Activated B cell treated with CpG ODN at 0.5 μM for 24 hours (primary cell): ENCODE data around the gene TMC1. TPM values are rescaled to one million over a fixed set of nuclear protein-coding genes. Genes with fewer than 3 reads are reported as not detected.

ENCODE experiments used
- ATAC-seq: fragments of 200-7000 bp; cut with Tn5 transposase; one replicate; pipeline ENCODE4 v1.10.0; 2021; ENCODE audit warnings: low read depth, mild to moderate bottlenecking, moderate library complexity
- CTCF ChIA-PET: fragments of 350-600 bp; sonication (Branson Sonifier 250); formaldehyde crosslinking; loops from one replicate; lab custom pipeline; 2021; ENCODE audit warnings: antibody characterized with exemption; lab: Charles Lee
- POLR2A ChIA-PET: fragments of 350-600 bp; sonication (Branson Sonifier 250); formaldehyde crosslinking; loops from one replicate; lab custom pipeline; 2021; ENCODE audit warnings: antibody characterized with exemption; lab: Charles Lee
- DNase-seq: peaks from one replicate; pipeline ENCODE4 v3.0.0; 2022
- H3K27ac Mint-ChIP-seq: one replicate; pipeline ENCODE4 v1.8.0; 2020; ENCODE audit warnings: mixed read lengths
- H3K27me3 Mint-ChIP-seq: one replicate; pipeline ENCODE4 v1.8.0; 2021; ENCODE audit warnings: mixed read lengths
- H3K36me3 Mint-ChIP-seq: one replicate; pipeline ENCODE4 v1.8.0; 2021; ENCODE audit warnings: low read depth, mixed read lengths
- H3K4me1 Mint-ChIP-seq: one replicate; pipeline ENCODE4 v1.8.0; 2021; ENCODE audit warnings: mixed read lengths
- H3K4me3 Mint-ChIP-seq: one replicate; pipeline ENCODE4 v1.8.0; 2020; ENCODE audit warnings: mild to moderate bottlenecking, mixed read lengths
- H3K9me3 Mint-ChIP-seq: one replicate; pipeline ENCODE4 v1.8.0; 2020; ENCODE audit warnings: mixed read lengths
- CTCF ChIP-seq: fragments of 200-600 bp; IDR thresholded peaks from one replicate; pipeline ENCODE4 v1.8.0; 2022; ENCODE audit warnings: antibody characterized with exemption, mild to moderate bottlenecking
- intact Hi-C: fragments of 100-400 bp; cut with micrococcal nuclease; formaldehyde crosslinking; loops from one replicate; pipeline ENCODE4 v1.15.1; 2024
- total RNA-seq: library from RNA; stranded (reverse); gene quantifications from 2 replicates; pipeline ENCODE4 v1.2.3, GENCODE V29; 2022

Gene TMC1
- total RNA-seq, 1 donor from 2014 or later = not detected

GRCh38 chr9:72789885-72790284 lies 268.5 kb downstream of the TMC1 start:
- CTCF ChIA-PET = no interaction called here

GRCh38 chr9:72790989-72791388 lies 269.6 kb downstream of the TMC1 start:
- Mint-ChIP-seq H3K9me3 (peaks cover 10% of the 10 kb centered on the region), H3K27ac (no peak overlapping the region), H3K36me3 (no peaks in the 10 kb centered on the region), H3K27me3 (no peaks in the 10 kb centered on the region), H3K4me3 (no peak overlapping the region), H3K4me1 (no peaks in the 10 kb centered on the region)
- intact Hi-C loops = no loop called here
- no peak for TF ChIP-seq CTCF
- ChIA-PET POLR2A (no interaction called here), CTCF (no interaction called here)
- DNase-seq (no peak), ATAC-seq (no peak)

More at GRCh38 chr9:72789885-72790284, 268.5 kb downstream of the TMC1 start:
- H3K27me3 Mint-ChIP-seq = no peaks in the 10 kb centered on the region
- no peak for TF ChIP-seq CTCF
- no peak overlapping the region for H3K4me3 Mint-ChIP-seq
- H3K4me1 Mint-ChIP-seq = no peaks in the 10 kb centered on the region
- POLR2A ChIA-PET = no interaction called here
- ATAC-seq (no peak), DNase-seq (no peak)
- intact Hi-C loops = no loop called here
- peaks cover 4% of the 10 kb centered on the region for H3K9me3 Mint-ChIP-seq
- no peak overlapping the region for H3K27ac Mint-ChIP-seq
- H3K36me3 Mint-ChIP-seq = no peaks in the 10 kb centered on the region

- TF ChIP-seq CTCF = no peak
- H3K36me3 Mint-ChIP-seq = no peaks in the 10 kb centered on the region
- DNase-seq = no peak
- H3K27ac Mint-ChIP-seq = no peak overlapping the region
- ATAC-seq = no peak
- ChIA-PET POLR2A (no interaction called here), CTCF (no interaction called here)
- H3K9me3 Mint-ChIP-seq = peaks cover 10% of the 10 kb centered on the region
- intact Hi-C loops = no loop called here
- H3K27me3 Mint-ChIP-seq = no peaks in the 10 kb centered on the region
- no peaks in the 10 kb centered on the region for H3K4me1 Mint-ChIP-seq
- no peak overlapping the region for H3K4me3 Mint-ChIP-seq
These were observed 270.0 kb downstream of the TMC1 start for GRCh38 chr9:72791436-72791835.

- H3K36me3 Mint-ChIP-seq = no peaks in the 10 kb centered on the region
- no peak overlapping the region for H3K4me3 Mint-ChIP-seq
- no peak for DNase-seq
These were observed 273.5 kb downstream of the TMC1 start for GRCh38 chr9:72794946-72795345.

GRCh38 chr9:72800328-72800994 lies 279.1 kb downstream of the TMC1 start:
- H3K9me3 Mint-ChIP-seq = peaks cover 7% of the 10 kb centered on the region
- ATAC-seq (no peak), DNase-seq (no peak)
- no peaks in the 10 kb centered on the region for H3K4me1 Mint-ChIP-seq
- no peak overlapping the region for H3K27ac Mint-ChIP-seq
- intact Hi-C loops = no loop called here
- H3K36me3 Mint-ChIP-seq = no peaks in the 10 kb centered on the region
- CTCF ChIA-PET = no interaction called here
- no peak for TF ChIP-seq CTCF
- POLR2A ChIA-PET = no interaction called here
- H3K4me3 Mint-ChIP-seq = no peak overlapping the region
- H3K27me3 Mint-ChIP-seq = no peaks in the 10 kb centered on the region

More at GRCh38 chr9:72794946-72795345, 273.5 kb downstream of the TMC1 start:
- no peak for TF ChIP-seq CTCF
- Mint-ChIP-seq H3K4me1 (no peaks in the 10 kb centered on the region), H3K27me3 (no peaks in the 10 kb centered on the region), H3K27ac (no peak overlapping the region), H3K9me3 (peaks cover 13% of the 10 kb centered on the region)
- CTCF ChIA-PET = no interaction called here
- intact Hi-C loops = no loop called here
- POLR2A ChIA-PET = no interaction called here
- ATAC-seq = no peak
